A673 (cell line): ENCODE measurements around the gene FZD7. TPM values are rescaled to one million over a fixed set of nuclear protein-coding genes. Genes with fewer than 3 reads are reported as not detected.

Experiments
- BruUV-seq: library from RNA; stranded (reverse); fragments of 400-500 nt; replicated peaks from 2 replicates; lab custom pipeline; 2021; lab: Mats Ljungman, UMichigan
- CTCF ChIA-PET: fragments of 300-600 bp; sonication (Branson Sonifier 250); formaldehyde crosslinking; loops from one replicate; lab custom pipeline; 2022; ENCODE audit warnings: antibody characterized with exemption; lab: Charles Lee
- POLR2A ChIA-PET: fragments of 300-600 bp; sonication (Branson Sonifier 250); formaldehyde crosslinking; loops from one replicate; lab custom pipeline; 2022; ENCODE audit warnings: antibody characterized with exemption; ENCODE audit not compliant: low non-redundant PET; lab: Charles Lee
- DNase-seq: peaks from one replicate; pipeline ENCODE4 v3.0.0-alpha.2; 2015; ENCODE audit warnings: low spot score
- H3K27ac ChIP-seq: fragments of 200-600 bp; sonication (generic); 2 replicates; pipeline ENCODE4 v1.5.1; 2016; ENCODE audit warnings: mixed run types, low read depth, mild to moderate bottlenecking, mixed read lengths, antibody characterized with exemption, low read length; ENCODE audit not compliant: poor library complexity, severe bottlenecking
- H3K27me3 ChIP-seq: fragments of 200-600 bp; sonication (generic); replicated peaks from 2 replicates; pipeline ENCODE4 v1.6.1; 2017; ENCODE audit warnings: mixed run types, low read depth, mild to moderate bottlenecking, mixed read lengths, antibody characterized with exemption, low read length; ENCODE audit not compliant: insufficient read depth, poor library complexity
- H3K36me3 ChIP-seq: fragments of 200-600 bp; sonication (generic); 2 replicates; pipeline ENCODE4 v1.6.1; 2016; ENCODE audit warnings: mixed run types, mild to moderate bottlenecking, mixed read lengths, antibody characterized with exemption, low read length; ENCODE audit not compliant: insufficient read depth, poor library complexity, severe bottlenecking
- H3K4me1 ChIP-seq: fragments of 200-600 bp; sonication (generic); 2 replicates; pipeline ENCODE4 v1.6.1; 2017; ENCODE audit warnings: mixed run types, mild to moderate bottlenecking, mixed read lengths, antibody characterized with exemption, low read length; ENCODE audit not compliant: insufficient read depth, poor library complexity, severe bottlenecking
- H3K4me3 ChIP-seq: fragments of 200-600 bp; sonication (generic); 2 replicates; pipeline ENCODE4 v1.5.1; 2016; ENCODE audit warnings: low read depth, mixed run types, mild to moderate bottlenecking, mixed read lengths, low read length; ENCODE audit not compliant: poor library complexity, severe bottlenecking
- H3K9me3 ChIP-seq: fragments of 200-600 bp; sonication (generic); 2 replicates; pipeline ENCODE4 v1.6.1; 2016; ENCODE audit warnings: mixed run types, low read depth, mild to moderate bottlenecking, mixed read lengths, antibody characterized with exemption, low read length; ENCODE audit not compliant: poor library complexity, severe bottlenecking
- CTCF ChIP-seq: fragments of 300-800, 200-600 bp; sonication (generic); conservative IDR thresholded peaks from 2 replicates; pipeline ENCODE4 v1.5.1; 2017; ENCODE audit warnings: low read depth, mild to moderate bottlenecking, antibody characterized with exemption, low read length, moderate library complexity, mixed read lengths
- EZH2 ChIP-seq: fragments of 200-600 bp; sonication (generic); IDR thresholded peaks from 2 replicates; pipeline ENCODE4 v1.6.1; 2017; ENCODE audit warnings: borderline replicate concordance, low read depth, mild to moderate bottlenecking, mixed read lengths, antibody characterized with exemption, low read length; ENCODE audit not compliant: poor library complexity, severe bottlenecking
- intact Hi-C: fragments of 100-400 bp; cut with micrococcal nuclease; formaldehyde crosslinking; loops from one replicate; pipeline ENCODE4 v1.10.0; 2022; ENCODE audit not compliant: unreplicated experiment
- total RNA-seq: library from RNA; stranded (reverse); gene quantifications from 2 replicates; pipeline ENCODE4 v1.2.3, GENCODE V29; 2021

FZD7 gene
- total RNA-seq, 1 experiment from 2014 or later = 14.1 TPM

GRCh38 chr2:202064171-202064880 lies 30.7 kb downstream of the FZD7 start:
- TF ChIP-seq CTCF = no peak
- no peak for TF ChIP-seq EZH2
- Histone ChIP-seq H3K27ac (peak overlapping the region; percentile 79), H3K27me3 (no peaks in the 10 kb centered on the region), H3K36me3 (no peaks in the 10 kb centered on the region), H3K9me3 (no peaks in the 10 kb centered on the region), H3K4me3 (peak overlapping the region; percentile 11), H3K4me1 (peaks cover 24% of the 10 kb centered on the region)
- peak; percentile 95 for DNase-seq
- ChIA-PET POLR2A (no interaction called here), CTCF (interaction anchor here (0.6 to 1.0 kb wide), 2 partner anchors 10 to 996 kb away, joined by 3 to 6 read pairs; no protein-coding TSS in a partner anchor)
- no TSS peak for BruUV-seq
- intact Hi-C loops = no loop called here

GRCh38 chr2:202064881-202065230 lies 31.2 kb downstream of the FZD7 start:
- POLR2A ChIA-PET = no interaction called here
- no peak for DNase-seq
- Histone ChIP-seq H3K27me3 (no peaks in the 10 kb centered on the region), H3K27ac (no peak overlapping the region), H3K4me3 (no peak overlapping the region), H3K36me3 (no peaks in the 10 kb centered on the region), H3K9me3 (no peaks in the 10 kb centered on the region), H3K4me1 (peaks cover 24% of the 10 kb centered on the region)
- CTCF ChIA-PET = no interaction called here
- TF ChIP-seq CTCF (no peak), EZH2 (no peak)
- no TSS peak for BruUV-seq
- intact Hi-C loops = no loop called here

- Histone ChIP-seq H3K27me3 (no peaks in the 10 kb centered on the region), H3K27ac (no peak overlapping the region), H3K4me1 (peaks cover 24% of the 10 kb centered on the region), H3K4me3 (no peak overlapping the region), H3K36me3 (no peaks in the 10 kb centered on the region), H3K9me3 (no peaks in the 10 kb centered on the region)
- ChIA-PET POLR2A (no interaction called here), CTCF (no interaction called here)
- BruUV-seq = no TSS peak
- DNase-seq = no peak
- intact Hi-C loops = no loop called here
- no peak for TF ChIP-seq CTCF
- TF ChIP-seq EZH2 = no peak
Observed at GRCh38 chr2:202065876-202066275, 32.2 kb downstream of the FZD7 start.
